GM19438 (cell line): ENCODE results near the gene KLF18.
"Not testable (repeated sequence)": the region's sequence is repeated elsewhere in the genome, so short reads cannot be mapped to it uniquely, and the experiment has no call there.

Experiments used
- ATAC-seq: cut with Tn5 transposase; IDR thresholded peaks from one replicate; pipeline ENCODE4 v1.9.1; 2021; ENCODE audit warnings: low read depth; ENCODE audit not compliant: unreplicated experiment

KLF18 gene

GRCh38 chr1:44141531-44141930 is at the start of gene KLF18:
Gene KLF18 (minus strand): TSS chr1:44141631. CDS start chr1:44141631, 0 bp downstream.
- no peak for ATAC-seq

GRCh38 chr1:44174630-44175029 is 33.2 kb upstream of the KLF18 start:
- ATAC-seq = no peak

GRCh38 chr1:44170281-44170823 is 28.9 kb upstream of the KLF18 start:
- ATAC-seq = no peak

- no peak for ATAC-seq
Measured at GRCh38 chr1:44168520-44169098, 27.2 kb upstream of the KLF18 start.

GRCh38 chr1:44161546-44161945 is 20.1 kb upstream of the KLF18 start:
- ATAC-seq = no peak

GRCh38 chr1:44158871-44159270 is 17.4 kb upstream of the KLF18 start:
- ATAC-seq = no peak

GRCh38 chr1:44157903-44158302 is 16.5 kb upstream of the KLF18 start:
- ATAC-seq = no peak

- no peak for ATAC-seq
Measured at GRCh38 chr1:44154049-44154448, 12.6 kb upstream of the KLF18 start.

GRCh38 chr1:44152692-44153091 is 11.3 kb upstream of the KLF18 start:
- no peak for ATAC-seq

- ATAC-seq = no peak
Measured at GRCh38 chr1:44151808-44152207, 10.4 kb upstream of the KLF18 start.

GRCh38 chr1:44151332-44151731 is 9.9 kb upstream of the KLF18 start:
- ATAC-seq = no peak

- no peak for ATAC-seq
Measured at GRCh38 chr1:44147582-44147981, 6.2 kb upstream of the KLF18 start.

GRCh38 chr1:44146536-44147361 is 5.3 kb upstream of the KLF18 start:
- no peak for ATAC-seq

GRCh38 chr1:44144962-44145756 is 3.7 kb upstream of the KLF18 start:
- ATAC-seq = no peak

- ATAC-seq = not testable (repeated sequence)
Measured at GRCh38 chr1:44139565-44139964, 1.9 kb downstream of the KLF18 start.

- no peak for ATAC-seq
Measured at GRCh38 chr1:44138239-44138638, 3.2 kb downstream of the KLF18 start.

- no peak for ATAC-seq
Measured at GRCh38 chr1:44135886-44136285, 5.5 kb downstream of the KLF18 start.

- no peak for ATAC-seq
Measured at GRCh38 chr1:44134071-44134920, 7.1 kb downstream of the KLF18 start.

- ATAC-seq = no peak
Measured at GRCh38 chr1:44131411-44131810, 10.0 kb downstream of the KLF18 start.
